H9 (cell line): ENCODE measurements around the gene SGIP1. TPM values are rescaled to one million over a fixed set of nuclear protein-coding genes. Genes with fewer than 3 reads are reported as not detected.

Experiments used
- DNase-seq: peaks from one replicate; pipeline ENCODE4 v3.0.0-alpha.2; 2017
- H2AFZ ChIP-seq: one replicate; pipeline ENCODE4 v1.6.1; 2013; ENCODE audit warnings: mild to moderate bottlenecking, low read length, control low read depth, moderate library complexity
- H2AK5ac ChIP-seq: 2 replicates; pipeline ENCODE4 v1.6.1; 2013; ENCODE audit warnings: low read length, control low read depth, mixed read lengths; ENCODE audit not compliant: insufficient read length
- H2BK120ac ChIP-seq: one replicate; pipeline ENCODE4 v1.6.1; 2013; ENCODE audit warnings: low read depth, mild to moderate bottlenecking, low read length, control low read depth, inconsistent platforms; ENCODE audit not compliant: poor library complexity, severe bottlenecking
- H2BK12ac ChIP-seq: 2 replicates; pipeline ENCODE4 v1.6.1; 2013; ENCODE audit warnings: low read length, control low read depth, mixed read lengths, low read depth; ENCODE audit not compliant: insufficient read length
- H2BK15ac ChIP-seq: 2 replicates; pipeline ENCODE4 v1.6.1; 2013; ENCODE audit warnings: low read depth, low read length, control low read depth
- H2BK20ac ChIP-seq: one replicate; pipeline ENCODE4 v1.6.1; 2013; ENCODE audit warnings: low read depth, mild to moderate bottlenecking, low read length, control low read depth, inconsistent platforms; ENCODE audit not compliant: poor library complexity, severe bottlenecking
- H2BK5ac ChIP-seq: 2 replicates; pipeline ENCODE4 v1.6.1; 2013; ENCODE audit warnings: low read length, control low read depth, mixed read lengths; ENCODE audit not compliant: insufficient read length
- H3K14ac ChIP-seq: 2 replicates; pipeline ENCODE4 v1.6.1; 2013; ENCODE audit warnings: low read length, control low read depth; ENCODE audit not compliant: insufficient read depth
- H3K18ac ChIP-seq: 2 replicates; pipeline ENCODE4 v1.6.1; 2013; ENCODE audit warnings: low read depth, mild to moderate bottlenecking, mixed read lengths, low read length, control low read depth; ENCODE audit not compliant: insufficient read length
- H3K23ac ChIP-seq: 2 replicates; pipeline ENCODE4 v1.6.1; 2013; ENCODE audit warnings: low read length, control low read depth, mixed read lengths, low read depth; ENCODE audit not compliant: insufficient read length
- H3K23me2 ChIP-seq: 2 replicates; pipeline ENCODE4 v1.6.1; 2013; ENCODE audit warnings: low read depth, mild to moderate bottlenecking, mixed read lengths, low read length, control low read depth; ENCODE audit not compliant: insufficient read length, poor library complexity, severe bottlenecking
- H3K27ac ChIP-seq: 2 replicates; pipeline ENCODE4 v1.5.1; 2013; ENCODE audit warnings: low read length, control low read depth, mixed read lengths, low read depth; ENCODE audit not compliant: insufficient read length
- H3K27me3 ChIP-seq: 2 replicates; pipeline ENCODE4 v1.6.1; 2013; ENCODE audit warnings: low read length, control low read depth, inconsistent platforms; ENCODE audit not compliant: insufficient read depth
- H3K4ac ChIP-seq: 2 replicates; pipeline ENCODE4 v1.6.1; 2013; ENCODE audit warnings: low read depth, mild to moderate bottlenecking, control low read depth, inconsistent platforms, low read length, moderate library complexity
- H3K4me1 ChIP-seq: 2 replicates; pipeline ENCODE4 v1.6.1; 2013; ENCODE audit warnings: low read length, control low read depth, inconsistent platforms; ENCODE audit not compliant: insufficient read depth
- H3K4me2 ChIP-seq: 2 replicates; pipeline ENCODE4 v1.6.1; 2013; ENCODE audit warnings: low read length, control low read depth, mixed read lengths; ENCODE audit not compliant: insufficient read length, insufficient read depth
- H3K56ac ChIP-seq: 2 replicates; pipeline ENCODE4 v1.6.1; 2013; ENCODE audit warnings: low read depth, mild to moderate bottlenecking, mixed read lengths, low read length, control low read depth; ENCODE audit not compliant: insufficient read length
- H3K79me1 ChIP-seq: 2 replicates; pipeline ENCODE4 v1.6.1; 2013; ENCODE audit warnings: low read depth, mild to moderate bottlenecking, moderate library complexity, low read length, control low read depth, inconsistent platforms; ENCODE audit not compliant: insufficient read depth, poor library complexity, severe bottlenecking
- H3K79me2 ChIP-seq: 2 replicates; pipeline ENCODE4 v1.6.1; 2013; ENCODE audit warnings: low read length, control low read depth, inconsistent platforms; ENCODE audit not compliant: insufficient read depth
- H3K9ac ChIP-seq: 2 replicates; pipeline ENCODE4 v1.6.1; 2013; ENCODE audit warnings: low read length, control low read depth, mixed read lengths; ENCODE audit not compliant: insufficient read length; ENCODE audit errors: extremely low read depth
- H3K9me3 ChIP-seq: one replicate; pipeline ENCODE4 v1.6.1; 2013; ENCODE audit warnings: low read depth, low read length, inconsistent platforms; ENCODE audit not compliant: control insufficient read depth
- H3T11ph ChIP-seq: one replicate; pipeline ENCODE4 v1.6.1; 2013; ENCODE audit warnings: mild to moderate bottlenecking, low read length, control low read depth, inconsistent platforms
- H4K20me1 ChIP-seq: one replicate; pipeline ENCODE4 v1.6.1; 2013; ENCODE audit not compliant: control insufficient read depth, insufficient read length, insufficient read depth
- H4K5ac ChIP-seq: 2 replicates; pipeline ENCODE4 v1.6.1; 2013; ENCODE audit warnings: low read depth, mild to moderate bottlenecking, mixed read lengths, low read length, control low read depth; ENCODE audit not compliant: insufficient read length
- H4K8ac ChIP-seq: replicated peaks from 2 replicates; pipeline ENCODE4 v1.6.1; 2013; ENCODE audit warnings: low read length, control low read depth, mixed read lengths, low read depth; ENCODE audit not compliant: insufficient read length
- H4K91ac ChIP-seq: 2 replicates; pipeline ENCODE4 v1.6.1; 2013; ENCODE audit warnings: low read depth, mild to moderate bottlenecking, moderate library complexity, mixed read lengths, low read length, control low read depth; ENCODE audit not compliant: insufficient read length
- H3K27ac Mint-ChIP-seq, 3 experiments: 2 replicates in 2 of 3; 3 replicates in 1 of 3; pipeline ENCODE4 v1.8.0; 2020 to 2021; ENCODE audit warnings: mixed read lengths in 3 of 3, mild to moderate bottlenecking in 1 of 3, moderate library complexity in 1 of 3
- H3K27me3 Mint-ChIP-seq: 2 replicates; pipeline ENCODE4 v1.8.0; 2021; ENCODE audit warnings: low read depth, mild to moderate bottlenecking, moderate library complexity, mixed read lengths
- H3K36me3 Mint-ChIP-seq, 3 experiments: 2 replicates in 2 of 3; 3 replicates in 1 of 3; pipeline ENCODE4 v1.8.0; 2020 to 2021; ENCODE audit warnings: low read depth in 3 of 3, mixed read lengths in 3 of 3; ENCODE audit not compliant: insufficient read depth in 1 of 3
- H3K4me1 Mint-ChIP-seq, 2 experiments: 2 replicates each; pipeline ENCODE4 v1.8.0; 2020; ENCODE audit warnings: mixed read lengths in 2 of 2
- H3K4me3 Mint-ChIP-seq, 2 experiments: 2 replicates in 1 of 2; 3 replicates in 1 of 2; pipeline ENCODE4 v1.8.0; 2020 to 2021; ENCODE audit warnings: mild to moderate bottlenecking in 2 of 2, mixed read lengths in 2 of 2, moderate library complexity in 1 of 2
- H3K9me3 Mint-ChIP-seq, 2 experiments: 2 replicates in 1 of 2; 3 replicates in 1 of 2; pipeline ENCODE4 v1.8.0; 2020; ENCODE audit warnings: mild to moderate bottlenecking in 2 of 2, mixed read lengths in 2 of 2, moderate library complexity in 1 of 2
- CTCF ChIP-seq: fragments of 200-600 bp; sonication (generic); conservative IDR thresholded peaks from 3 replicates; pipeline ENCODE4 v1.8.0; 2021; ENCODE audit warnings: antibody characterized with exemption, mild to moderate bottlenecking
- WGBS: extraction: QIAGEN DNeasy Blood & Tissue Kit; methylation state at CpG from one replicate; pipeline ENCODE4 v1.1.7; 2013; ENCODE audit warnings: missing lambda C conversion rate, low lambda C conversion rate, mixed read lengths; ENCODE audit not compliant: insufficient read length; ENCODE audit errors: extremely low coverage; 5-methylcytosine and 5-hydroxymethylcytosine counted together
- total RNA-seq: library from RNA; stranded (reverse); gene quantifications from 2 replicates; pipeline ENCODE4 v1.2.1, GENCODE V29; 2021

SGIP1 gene
- total RNA-seq, 1 experiment from 2014 or later = 1.5 TPM

DNA sequence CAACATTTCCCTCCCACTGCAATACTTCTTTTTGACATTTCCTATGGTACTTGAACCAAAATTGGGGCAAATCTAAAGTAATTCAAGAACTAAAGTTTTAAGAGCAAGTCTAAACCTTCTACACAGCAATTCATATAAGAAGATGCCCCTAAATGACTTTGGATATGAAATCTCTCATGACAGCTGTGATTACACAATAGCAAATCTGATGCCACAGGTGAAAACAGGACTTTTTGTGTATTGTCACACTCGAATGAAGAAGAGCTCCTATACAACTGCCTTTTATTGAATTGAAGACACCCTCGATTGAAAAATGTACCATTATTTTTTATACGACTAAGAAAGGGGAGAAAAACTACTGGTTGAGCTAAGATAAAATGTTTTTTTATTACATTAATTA lies 158.7 kb downstream of the SGIP1 start:
- TF ChIP-seq CTCF = no peak
- Mint-ChIP-seq H3K4me3 (no peak overlapping the region), H3K27me3 (no peaks in the 10 kb centered on the region), H3K27ac (no peak overlapping the region), H3K9me3 (no peaks in the 10 kb centered on the region), H3K4me1 (peaks cover 19 to 24% of the 10 kb centered on the region in 2 experiments), H3K36me3 (no peaks in the 10 kb centered on the region)
- H3K27ac ChIP-seq = no peak overlapping the region
- no peaks in the 10 kb centered on the region for H3K79me2 ChIP-seq
- H3T11ph ChIP-seq = no peak overlapping the region
- H2BK120ac ChIP-seq = no peak overlapping the region
- H3K79me1 ChIP-seq = no peaks in the 10 kb centered on the region
- no peak overlapping the region for H4K5ac ChIP-seq
- no peak overlapping the region for H4K91ac ChIP-seq
- no peak overlapping the region for H2BK15ac ChIP-seq
- no peak overlapping the region for H4K8ac ChIP-seq
- no peak overlapping the region for H3K9ac ChIP-seq
- no peak overlapping the region for H2BK12ac ChIP-seq
- H3K4me1 ChIP-seq = no peaks in the 10 kb centered on the region; the same call in 1 of the 2 replicates
- no peak overlapping the region for H2AK5ac ChIP-seq
- no peak overlapping the region for H2BK5ac ChIP-seq
- no peak overlapping the region for H2AFZ ChIP-seq
- no peaks in the 10 kb centered on the region for H4K20me1 ChIP-seq
- no peak overlapping the region for H2BK20ac ChIP-seq
- DNase-seq = no peak
- no peaks in the 10 kb centered on the region for H3K9me3 ChIP-seq
- no peaks in the 10 kb centered on the region for H3K23me2 ChIP-seq
- H3K56ac ChIP-seq = no peak overlapping the region
- no peak overlapping the region for H3K18ac ChIP-seq
- no peak overlapping the region for H3K4me2 ChIP-seq
- no peak overlapping the region for H3K14ac ChIP-seq
- no peaks in the 10 kb centered on the region for H3K27me3 ChIP-seq
- no CpG with 5 or more reads among the region's 3 CpGs for WGBS
- no peak overlapping the region for H3K23ac ChIP-seq
- no peak overlapping the region for H3K4ac ChIP-seq
